Activated naive CD4-positive, alpha-beta T cell (primary cell): ENCODE results near the gene MIPOL1.
"Not testable (repeated sequence)": the region's sequence is repeated elsewhere in the genome, so short reads cannot be mapped to it uniquely, and the experiment has no call there.

ENCODE experiments used
- DNase-seq, 4 experiments: peaks; one replicate each; lab custom pipeline; 2025; lab: John Stamatoyannopoulos, UW

Gene MIPOL1

DNA sequence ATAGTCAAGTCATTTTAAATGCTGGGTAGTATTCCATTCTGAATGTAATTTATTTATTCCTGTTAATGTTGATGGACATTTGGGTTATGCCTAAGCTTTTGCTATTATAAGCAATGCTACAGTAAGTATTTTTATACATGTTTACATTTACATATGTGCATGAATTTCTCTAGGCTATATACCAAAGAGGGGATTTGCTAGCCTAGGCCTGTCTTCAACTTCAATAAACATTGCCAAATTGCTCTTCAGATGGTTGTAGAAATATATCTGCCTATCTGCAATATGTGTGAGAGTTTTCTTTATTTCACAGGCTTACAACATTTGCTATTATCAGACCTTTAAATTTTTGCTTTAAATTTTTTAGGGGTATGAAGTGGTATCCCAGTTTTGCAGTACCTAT is 87.0 kb downstream of the MIPOL1 start:
- DNase-seq, result no peak

DNA sequence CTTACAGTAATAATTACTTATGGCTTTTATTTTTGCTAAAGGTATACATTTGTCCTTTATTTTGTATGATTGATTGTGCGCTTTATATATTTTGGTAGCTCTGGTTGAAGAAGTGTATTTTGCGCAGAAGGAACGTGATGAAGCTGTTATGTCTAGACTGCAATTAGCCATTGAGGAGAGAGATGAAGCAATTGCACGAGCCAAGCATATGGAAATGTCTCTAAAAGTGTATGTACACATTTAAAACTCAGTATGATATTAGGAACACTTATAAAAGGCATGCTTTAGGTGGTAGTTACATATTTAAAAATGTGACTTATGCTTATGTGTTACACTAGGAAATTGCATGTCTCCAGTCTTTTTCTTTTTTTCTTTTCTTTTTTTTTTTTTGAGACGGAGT is 87.5 kb downstream of the MIPOL1 start:
- no peak for DNase-seq

DNA sequence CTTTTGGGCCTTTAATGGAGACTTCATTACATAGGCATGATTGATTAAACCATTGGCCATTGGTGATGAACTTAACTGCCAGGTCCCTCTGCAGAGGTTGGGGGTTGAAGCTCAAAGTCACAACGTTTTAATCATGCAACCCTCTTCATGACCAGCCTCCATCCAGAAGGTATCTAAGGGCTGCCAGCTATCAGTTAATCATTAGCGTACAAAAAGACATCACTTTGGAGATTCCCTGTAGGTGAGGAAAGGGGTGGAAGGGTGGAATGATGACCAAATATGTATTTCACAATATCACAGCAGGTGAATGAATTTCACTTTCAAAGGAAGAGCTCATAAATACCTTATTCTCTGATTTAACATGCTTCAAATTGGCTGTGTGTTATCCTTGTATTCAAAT is 92.0 kb downstream of the MIPOL1 start:
- DNase-seq, result no peak

DNA sequence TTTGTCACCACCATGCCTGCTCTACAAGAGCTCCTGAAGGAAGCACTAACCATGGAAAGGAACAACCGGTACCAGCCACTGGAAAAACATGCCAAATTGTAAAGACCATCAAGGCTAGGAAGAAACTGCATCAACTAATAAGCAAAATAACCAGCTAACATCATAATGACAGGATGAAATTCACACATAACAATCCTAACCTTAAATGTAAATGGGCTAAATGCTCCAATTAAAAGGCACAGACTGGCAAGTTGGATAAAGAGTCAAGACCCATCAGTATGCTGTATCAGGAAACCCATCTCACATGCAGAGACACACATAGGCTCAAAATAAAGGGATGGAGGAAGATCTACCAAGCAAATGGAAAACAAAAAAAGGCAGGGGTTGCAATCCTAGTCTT is 97.5 kb downstream of the MIPOL1 start:
- DNase-seq, result not testable (repeated sequence)

DNA sequence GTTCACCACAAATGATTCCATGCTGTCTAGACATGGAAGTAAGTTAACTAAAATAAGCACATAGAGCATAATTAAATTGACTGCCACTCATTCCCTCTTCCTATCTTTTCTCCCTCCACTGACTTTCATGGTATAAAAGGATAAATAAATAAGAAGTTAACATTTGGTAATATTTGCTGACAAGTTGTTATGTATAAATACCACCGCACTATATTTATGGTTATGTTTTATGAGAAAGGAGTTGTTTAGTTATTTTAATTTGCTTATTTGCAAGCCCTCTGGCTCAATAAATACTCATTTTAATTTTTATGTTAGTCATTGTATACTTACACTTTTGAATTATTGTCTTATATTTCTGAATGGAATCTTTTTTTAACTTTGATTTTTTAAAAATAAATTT is 113.5 kb downstream of the MIPOL1 start:
- no peak for DNase-seq

DNA sequence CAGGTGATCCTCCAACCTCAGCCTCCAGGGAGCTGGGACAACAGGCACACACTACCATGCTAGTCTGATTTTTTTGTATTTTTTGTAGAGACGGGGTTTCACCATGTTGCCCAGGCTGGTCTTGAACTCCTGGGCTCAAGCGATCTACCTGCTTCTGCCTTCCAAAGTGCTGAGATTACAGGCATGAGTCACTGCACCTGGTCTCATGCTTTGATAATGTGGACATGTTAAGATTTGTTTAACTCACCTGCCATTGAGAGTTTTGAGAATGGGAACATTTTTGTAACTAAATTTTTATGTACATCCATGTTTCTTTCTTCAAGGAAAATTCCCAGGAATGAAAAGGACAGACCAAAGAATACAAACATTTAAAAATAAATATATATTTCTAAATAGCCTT is 121.2 kb downstream of the MIPOL1 start:
- DNase-seq, result no peak

DNA sequence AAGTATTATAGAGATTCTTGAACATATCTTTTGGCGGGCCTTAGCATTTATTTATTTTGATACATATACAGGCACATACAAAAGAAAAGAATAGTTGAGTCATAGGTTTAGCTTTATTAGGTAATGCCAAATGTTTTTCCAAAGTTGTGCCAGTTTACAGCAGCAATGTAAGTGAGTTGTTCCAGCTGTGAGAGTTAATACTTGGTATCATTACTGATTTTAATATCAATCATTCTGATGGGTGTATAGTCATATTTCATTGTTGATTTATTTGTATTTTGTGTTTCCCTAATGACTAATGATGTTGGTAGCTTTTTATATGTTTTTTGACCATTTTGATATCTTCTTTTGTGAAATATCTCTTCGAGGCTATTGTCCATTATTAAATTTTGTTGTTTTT is 122.4 kb downstream of the MIPOL1 start:
- no peak for DNase-seq

DNA sequence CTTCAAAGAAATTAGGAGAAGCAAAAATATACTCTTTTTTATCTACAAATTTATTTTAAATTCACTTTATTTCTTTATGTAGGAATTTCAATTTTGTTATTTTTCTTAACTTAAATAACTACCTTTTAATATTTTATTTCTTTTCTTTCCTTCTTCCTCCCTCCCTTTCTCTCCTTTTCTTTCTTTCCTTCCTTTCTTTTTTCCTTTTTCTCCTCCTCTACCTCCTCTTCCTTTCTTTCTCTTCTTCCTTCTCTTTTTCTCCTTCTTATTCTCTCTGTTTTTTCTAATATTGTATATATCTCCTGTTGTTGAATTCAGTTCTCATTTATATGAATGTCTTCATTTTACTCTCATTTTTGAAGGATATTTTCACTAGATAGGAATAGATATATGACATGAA is 127.6 kb downstream of the MIPOL1 start:
- no peak for DNase-seq

DNA sequence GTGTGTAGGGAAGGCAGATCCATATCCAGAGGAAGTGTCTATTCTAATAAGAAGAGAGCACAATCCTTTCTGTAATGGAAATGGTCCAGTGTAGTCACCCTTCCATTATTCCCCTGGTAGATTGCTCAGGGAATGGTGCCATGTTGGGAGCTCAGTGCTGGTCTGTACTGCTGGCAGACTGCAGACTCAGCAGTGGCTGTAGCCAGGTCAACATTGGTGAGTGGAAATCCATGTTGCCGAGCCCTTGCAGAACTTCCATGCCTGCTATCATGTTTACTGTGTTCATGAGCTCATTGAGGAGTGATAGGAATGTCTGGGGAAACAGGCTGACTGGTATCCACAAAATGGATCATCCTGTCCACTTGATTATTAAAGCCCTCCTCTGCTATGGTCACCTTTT is 128.7 kb downstream of the MIPOL1 start:
- DNase-seq, result no peak

DNA sequence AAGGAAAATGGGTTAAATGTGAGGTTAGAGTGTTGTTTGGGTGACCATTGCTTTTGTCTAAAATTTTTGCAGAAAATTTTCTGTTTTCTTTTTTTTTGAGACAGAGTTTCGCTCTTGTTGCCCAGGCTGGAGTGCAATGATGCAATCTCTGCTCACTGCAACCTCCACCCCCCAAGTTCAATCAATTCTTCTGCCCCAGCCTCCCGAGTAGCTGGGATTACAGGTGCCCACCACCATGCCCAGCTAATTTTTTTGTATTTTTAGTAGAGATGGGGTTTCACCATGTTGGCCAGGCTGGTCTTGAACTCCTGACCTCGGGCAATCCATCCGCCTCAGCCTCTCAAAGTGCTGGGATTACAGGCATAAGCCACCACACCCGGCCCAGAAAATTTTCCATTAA is 130.2 kb downstream of the MIPOL1 start:
- not testable (repeated sequence) for DNase-seq

DNA sequence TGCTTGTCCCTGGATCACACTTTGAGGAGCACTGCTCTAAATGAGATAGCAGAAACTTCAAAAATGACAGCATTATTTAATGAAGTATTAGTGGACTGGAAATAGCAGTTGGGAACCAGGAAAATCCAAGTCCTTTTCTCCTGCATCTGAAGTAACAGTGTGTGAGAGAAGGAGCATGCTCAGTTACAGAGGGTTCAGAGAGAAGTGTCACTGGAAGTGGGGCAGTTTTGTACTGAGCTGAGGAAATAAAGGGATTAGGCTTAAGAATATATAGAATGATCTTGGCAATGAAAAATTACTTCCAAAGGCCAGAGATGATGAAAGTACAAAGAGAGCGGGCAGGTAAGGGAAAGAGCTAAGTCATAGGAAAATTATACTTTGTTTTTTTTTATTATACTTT is 130.9 kb downstream of the MIPOL1 start:
- no peak for DNase-seq

DNA sequence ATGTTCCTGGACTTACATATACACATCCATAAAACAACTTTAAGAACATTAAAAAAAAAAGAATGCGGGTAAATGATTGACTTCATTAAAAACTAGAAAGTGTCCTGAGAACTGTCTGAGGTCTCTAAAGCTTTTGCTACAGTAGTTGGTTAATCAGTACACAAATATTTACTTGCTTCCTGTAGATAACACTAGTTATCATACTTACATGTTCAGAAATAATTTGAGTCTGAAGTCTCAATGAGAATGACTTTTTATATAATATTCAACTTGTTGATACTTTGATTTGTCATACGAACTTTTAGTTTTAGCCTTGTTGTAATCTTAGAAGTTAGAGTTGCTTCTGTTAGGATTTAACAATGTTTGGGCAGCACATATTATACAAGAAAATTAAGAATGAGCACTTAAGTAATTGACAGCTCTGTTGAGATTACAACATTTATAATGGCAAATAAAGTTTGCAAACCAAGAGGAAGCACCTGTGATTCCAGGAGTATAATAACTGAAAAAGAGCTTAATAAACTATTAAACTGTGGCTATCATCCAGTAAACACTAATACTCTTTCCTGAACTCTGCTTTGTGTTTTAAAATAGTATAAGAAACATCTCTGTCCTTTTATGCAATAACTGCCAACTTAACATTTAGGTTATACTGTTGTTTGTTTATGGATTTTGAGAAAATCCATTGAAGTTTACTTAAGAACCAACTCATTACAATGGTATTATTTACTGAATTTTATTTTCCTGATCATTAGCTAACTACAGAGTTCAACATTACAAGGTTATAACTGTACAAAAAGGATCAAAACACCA is 131.7 kb downstream of the MIPOL1 start:
- DNase-seq, result no peak

DNA sequence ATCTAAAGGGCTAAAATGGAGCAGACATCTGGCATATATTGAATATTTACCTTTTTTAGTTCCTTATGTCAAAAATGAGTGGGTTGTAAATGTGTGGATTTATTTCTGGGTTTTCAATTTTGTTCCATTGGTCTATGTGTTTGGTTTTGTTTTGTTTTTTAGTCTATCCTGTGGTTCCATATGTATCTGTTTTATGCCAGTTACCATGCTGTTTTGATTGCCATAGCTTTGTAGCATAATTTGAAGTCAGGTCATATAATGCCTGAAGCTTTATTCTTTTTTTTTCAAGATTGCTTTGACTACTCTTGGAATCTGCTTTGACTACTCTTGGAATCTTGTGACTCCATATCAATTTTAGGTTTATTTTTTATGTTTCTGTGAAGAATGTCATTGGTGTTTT is 133.2 kb downstream of the MIPOL1 start:
- no peak for DNase-seq

DNA sequence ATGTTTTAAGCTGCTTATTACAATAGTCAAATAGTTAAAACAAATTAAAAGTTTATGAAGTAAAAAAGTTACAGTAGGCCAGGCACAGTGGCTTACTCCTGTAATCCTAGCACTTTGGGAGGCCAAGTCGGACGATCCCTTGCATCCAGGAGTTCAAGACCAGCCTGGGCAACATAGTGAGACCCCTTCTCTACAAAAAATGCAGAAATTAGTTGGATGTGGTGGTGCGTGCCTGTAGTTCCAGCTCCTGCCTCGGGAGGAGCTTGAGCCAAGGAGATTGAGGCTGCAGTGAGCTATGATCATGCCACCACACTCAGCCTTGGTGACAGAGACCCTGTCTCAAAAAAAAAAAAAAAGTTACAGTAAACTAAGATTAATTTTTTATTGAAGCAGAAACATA is 142.6 kb downstream of the MIPOL1 start:
- no peak for DNase-seq

DNA sequence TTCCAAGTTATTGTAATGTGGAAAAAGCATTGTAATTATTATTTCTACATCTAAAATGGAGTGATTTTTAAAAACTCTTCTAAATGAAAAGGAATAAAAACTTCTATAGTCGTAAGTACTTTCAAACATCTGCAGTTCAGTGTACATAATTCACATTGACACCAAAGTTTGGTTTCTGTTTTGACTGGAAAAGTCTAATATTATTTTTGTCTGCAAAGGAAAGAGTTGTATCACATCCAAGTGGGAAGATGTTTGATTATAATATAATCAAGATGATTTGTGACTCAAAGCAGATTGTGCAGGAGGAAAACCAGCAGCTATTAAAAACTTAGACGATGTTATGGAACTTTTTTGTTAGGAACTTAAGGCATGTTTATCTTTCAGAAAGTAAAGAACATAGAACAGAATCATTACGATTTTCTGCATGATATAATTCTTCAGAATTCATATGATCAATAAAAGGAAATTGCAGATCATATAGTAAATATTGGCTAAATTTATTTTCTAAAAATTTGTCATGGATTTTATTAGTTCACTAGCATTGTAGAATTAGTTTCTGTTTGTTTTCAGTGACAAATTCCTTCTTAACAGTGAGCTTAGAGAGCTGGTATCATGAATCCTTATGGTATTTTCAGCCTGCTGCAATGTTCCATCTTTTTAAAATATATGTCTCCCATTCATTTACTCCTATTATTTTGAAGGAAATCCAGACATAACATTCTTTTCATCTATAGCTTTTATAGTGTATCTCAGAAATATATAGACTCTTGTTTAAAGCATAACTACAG is 145.8 kb downstream of the MIPOL1 start:
- no peak for DNase-seq

DNA sequence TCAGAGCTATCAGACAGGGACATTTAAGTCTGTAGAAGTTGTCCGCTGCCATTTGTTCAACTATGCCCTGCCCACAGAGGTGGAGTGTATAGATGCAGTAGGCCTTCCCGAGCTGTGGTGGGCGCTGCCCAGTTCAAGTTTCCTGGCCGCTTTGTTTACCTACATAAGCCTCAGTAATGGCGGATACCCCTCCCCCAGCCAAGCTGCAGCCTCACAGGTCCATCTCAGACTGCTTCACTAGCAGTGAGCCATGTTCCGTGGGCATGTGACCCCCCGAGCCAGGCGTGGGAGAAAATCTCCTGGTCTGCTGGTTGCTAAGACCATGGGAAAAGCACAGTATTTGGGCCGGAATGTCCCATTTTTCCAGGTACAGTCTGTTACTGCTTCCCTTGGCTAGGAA is 165.9 kb downstream of the MIPOL1 start:
- no peak for DNase-seq

DNA sequence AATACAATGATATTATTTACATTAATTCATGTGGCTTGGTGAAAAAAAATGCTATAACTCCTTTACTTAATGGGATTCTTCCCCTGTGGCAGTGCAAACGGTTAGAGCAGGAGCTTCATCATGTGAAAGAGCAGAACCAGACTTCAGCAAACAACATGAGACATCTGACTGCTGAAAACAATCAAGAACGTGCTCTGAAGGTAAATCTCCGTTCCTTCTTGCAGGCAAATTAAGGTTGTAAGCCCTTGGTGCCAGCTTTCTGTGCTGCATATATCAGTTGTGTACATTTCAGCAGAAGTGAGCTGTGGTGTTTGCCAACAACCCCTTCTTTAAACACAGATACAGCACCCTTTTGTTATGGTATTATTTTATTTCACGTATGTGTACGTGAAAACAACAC is 171.7 kb downstream of the MIPOL1 start:
- no peak for DNase-seq

DNA sequence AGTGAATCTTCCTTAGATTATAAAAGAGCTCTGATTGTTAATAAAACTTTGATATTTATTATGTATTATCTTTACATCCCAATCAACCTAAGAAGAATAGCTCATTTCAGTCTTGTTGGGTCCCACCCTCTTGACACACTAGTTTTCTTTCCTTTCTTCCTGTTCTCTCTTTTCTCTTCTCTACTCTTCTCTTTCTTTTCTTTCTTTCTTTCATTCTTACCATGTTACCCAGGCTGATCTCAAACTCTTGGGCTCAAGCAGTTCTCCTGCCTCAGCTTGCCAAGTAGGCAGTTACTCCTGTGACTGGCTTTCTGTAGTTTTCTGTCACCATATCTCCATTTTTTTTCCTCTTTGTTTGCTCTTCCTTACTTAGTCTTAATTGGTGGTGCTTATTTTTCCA is 177.8 kb downstream of the MIPOL1 start:
- no peak for DNase-seq

DNA sequence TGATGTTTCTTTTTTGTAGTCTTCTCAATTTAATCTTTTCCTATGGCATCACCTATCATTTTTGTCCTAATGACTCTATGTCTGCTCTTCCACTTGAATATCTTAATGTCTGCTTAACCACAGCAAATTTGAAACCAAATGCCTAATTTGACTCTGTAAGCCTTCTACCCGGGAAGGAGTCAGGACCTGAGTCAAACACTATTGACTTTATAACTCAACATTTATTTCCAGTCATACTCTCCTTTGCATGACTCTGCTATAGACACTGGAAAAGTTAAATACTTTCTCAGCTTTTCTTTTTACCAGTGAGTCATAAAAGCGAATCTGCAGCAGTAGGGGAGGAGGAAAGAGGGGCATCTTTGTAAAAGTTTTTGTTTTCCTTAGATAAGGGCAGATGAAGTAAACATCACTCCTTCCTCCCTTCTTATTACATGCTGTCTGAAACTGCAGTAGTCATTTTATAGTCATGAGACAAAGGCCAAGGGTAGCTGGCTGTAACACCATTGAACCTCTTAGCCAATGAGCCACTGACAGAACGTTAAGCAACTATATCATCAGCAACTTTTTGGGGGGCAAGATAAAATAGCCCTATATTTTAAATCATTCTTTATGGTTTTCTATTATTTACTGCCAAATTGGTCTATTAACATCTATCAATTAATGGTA is 179.3 kb downstream of the MIPOL1 start:
- no peak for DNase-seq

DNA sequence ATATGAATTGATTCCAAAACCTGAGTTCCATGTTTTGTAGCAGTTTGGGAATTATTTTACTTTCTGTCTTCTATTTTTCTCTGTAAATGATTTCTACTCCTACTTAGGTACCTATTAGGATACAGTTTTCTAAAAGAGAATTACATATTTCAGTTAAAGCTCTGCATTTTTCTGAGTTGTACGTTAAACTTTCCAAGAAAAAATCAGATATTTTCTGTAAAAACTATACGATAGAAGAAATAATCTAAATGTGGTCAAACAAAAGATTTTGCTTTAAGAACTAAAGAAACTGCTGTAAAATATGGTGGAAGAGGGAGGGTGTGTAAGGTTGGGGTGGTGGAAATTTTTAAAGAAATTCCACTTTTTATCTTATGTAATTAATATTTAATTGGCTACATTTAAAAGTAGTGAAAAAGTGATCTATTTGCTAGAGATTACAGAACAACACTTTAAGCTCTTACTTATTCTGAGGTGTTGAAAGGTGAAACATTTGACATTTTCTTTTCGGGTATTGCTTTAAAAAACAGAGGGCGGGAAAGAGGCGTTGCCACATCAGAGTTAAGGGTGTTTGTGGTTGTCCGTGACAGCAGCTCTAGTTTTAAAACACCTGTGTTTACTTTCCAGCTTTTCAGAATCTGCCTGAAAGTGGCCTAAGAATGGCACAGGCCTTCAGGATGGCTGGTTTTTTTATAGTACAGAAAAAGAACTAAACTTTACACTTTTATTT is 187.3 kb downstream of the MIPOL1 start:
- DNase-seq, result no peak

DNA sequence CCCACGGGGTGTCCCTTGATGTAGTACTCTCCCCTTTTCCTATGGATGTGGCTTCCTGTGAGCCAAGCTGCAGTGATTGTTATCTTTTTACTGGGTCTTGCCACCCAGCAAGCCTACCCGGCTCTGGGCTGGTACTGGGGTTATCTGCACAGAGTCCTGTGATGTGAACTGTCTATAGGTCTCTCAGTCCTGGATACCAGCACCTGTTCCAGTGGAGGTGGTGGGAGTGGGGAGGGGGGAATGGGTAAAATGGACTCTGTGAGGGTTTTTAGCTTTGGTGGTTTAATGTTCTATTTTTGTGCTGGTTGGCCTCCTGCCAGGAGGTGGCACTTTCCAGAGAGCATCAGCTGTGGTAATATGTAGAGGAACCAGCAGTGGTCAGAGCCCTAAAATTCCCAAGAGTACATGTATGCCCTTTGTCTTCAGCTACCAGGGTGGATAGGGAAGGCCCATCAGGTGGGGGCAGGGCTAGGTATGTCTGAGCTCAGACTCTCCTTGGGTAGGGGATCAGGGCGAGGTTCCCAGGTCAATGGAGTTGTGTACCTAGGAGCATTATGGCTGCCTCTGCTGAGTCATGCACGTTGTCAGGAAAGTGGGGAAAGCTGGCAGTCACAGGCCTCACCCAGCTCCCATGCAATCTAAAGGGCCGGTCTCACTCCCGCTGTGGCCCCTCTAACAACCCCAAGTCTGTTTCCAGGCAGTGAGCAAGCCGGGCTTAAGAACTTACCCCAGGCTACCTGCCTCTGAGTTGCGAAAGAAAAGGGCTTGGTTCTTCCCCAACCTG is 199.6 kb downstream of the MIPOL1 start:
- not testable (repeated sequence) for DNase-seq

DNA sequence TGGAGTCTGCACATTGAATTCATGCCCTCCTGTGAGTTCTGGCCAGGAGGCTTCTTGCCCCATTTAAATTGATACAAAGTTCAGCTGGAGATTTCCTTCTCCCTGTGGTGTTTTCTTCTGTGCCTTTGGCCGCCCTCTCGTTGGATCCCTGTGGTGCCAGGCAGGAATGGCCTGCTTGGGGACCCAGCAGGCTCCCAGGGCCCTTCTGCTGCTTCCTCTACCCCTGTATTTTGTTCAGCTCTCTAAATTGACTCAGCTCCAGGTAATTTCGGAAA is 200.1 kb downstream of the MIPOL1 start:
- DNase-seq, result no peak
